Measurements from ENCODE around the gene TCERG1. TPM values are rescaled to one million over a fixed set of nuclear protein-coding genes. Genes with fewer than 3 reads are reported as not detected.

TCERG1 gene
- polyA plus RNA-seq (2013, experiment 1 of 4): 138 TPM
- polyA plus RNA-seq (2013, experiment 2 of 4): 126 TPM
- polyA plus RNA-seq (2013, experiment 3 of 4): 112 TPM
- polyA plus RNA-seq (2013, experiment 4 of 4): 126 TPM

- Histone ChIP-seq H3K27ac (ENCODE audit: insufficient read depth, low read depth, low read length, poor library complexity, severe bottlenecking) (peak within 1 kb of the TSS; percentile 79), H3K27me3 (ENCODE audit: control insufficient read depth, insufficient read depth, low read length, poor library complexity, severe bottlenecking) (peaks cover 3% of the 10 kb centered on the region), H3K4me1 (ENCODE audit: control insufficient read depth, insufficient read depth, low read length) (peaks cover 9% of the 10 kb centered on the region), H3K36me3 (ENCODE audit: control insufficient read depth, insufficient read depth, low read length) (no peaks in the 10 kb centered on the region), H3K4me3 (ENCODE audit: insufficient read depth, low read depth, low read length) (peak within 1 kb of the TSS; percentile 97), H3K9me3 (ENCODE audit: control insufficient read depth, low read length) (no peaks in the 10 kb centered on the region)
- WGBS, 2 experiments: 0% methylated on average over 68 of the region's 68 CpGs
Observed at GRCh38 chr5:146446861-146447733, at the start of gene TCERG1. TSS of gene TCERG1 (plus strand) at chr5:146447333. CDS start at chr5:146447350, 17 bp downstream.

GRCh38 chr5:146398826-146399225 lies 48.3 kb upstream of the TCERG1 start:
- Histone ChIP-seq H3K27me3 (ENCODE audit: control insufficient read depth, insufficient read depth, low read length, poor library complexity, severe bottlenecking) (no peaks in the 10 kb centered on the region), H3K4me3 (ENCODE audit: insufficient read depth, low read depth, low read length) (no peak overlapping the region), H3K4me1 (ENCODE audit: control insufficient read depth, insufficient read depth, low read length) (peaks cover 6% of the 10 kb centered on the region), H3K36me3 (ENCODE audit: control insufficient read depth, insufficient read depth, low read length) (no peaks in the 10 kb centered on the region), H3K9me3 (ENCODE audit: control insufficient read depth, low read length) (no peaks in the 10 kb centered on the region), H3K27ac (ENCODE audit: insufficient read depth, low read depth, low read length, poor library complexity, severe bottlenecking) (no peak overlapping the region)
- WGBS, 2 experiments: 93 to 97% methylated on average over 4 of the region's 4 CpGs

- H3K36me3 ChIP-seq (ENCODE audit: control insufficient read depth, insufficient read depth, low read length): no peaks in the 10 kb centered on the region
- H3K4me1 ChIP-seq (ENCODE audit: control insufficient read depth, insufficient read depth, low read length): peaks cover 6% of the 10 kb centered on the region
- no peak overlapping the region for H3K4me3 ChIP-seq (ENCODE audit: insufficient read depth, low read depth, low read length)
- 92 to 94% methylated on average over 1 of the region's 1 CpG for WGBS, 2 experiments
- H3K27me3 ChIP-seq (ENCODE audit: control insufficient read depth, insufficient read depth, low read length, poor library complexity, severe bottlenecking): no peaks in the 10 kb centered on the region
- H3K9me3 ChIP-seq (ENCODE audit: control insufficient read depth, low read length): no peaks in the 10 kb centered on the region
- H3K27ac ChIP-seq (ENCODE audit: insufficient read depth, low read depth, low read length, poor library complexity, severe bottlenecking): no peak overlapping the region
Observed at GRCh38 chr5:146399481-146399880, 47.7 kb upstream of the TCERG1 start.

DNA sequence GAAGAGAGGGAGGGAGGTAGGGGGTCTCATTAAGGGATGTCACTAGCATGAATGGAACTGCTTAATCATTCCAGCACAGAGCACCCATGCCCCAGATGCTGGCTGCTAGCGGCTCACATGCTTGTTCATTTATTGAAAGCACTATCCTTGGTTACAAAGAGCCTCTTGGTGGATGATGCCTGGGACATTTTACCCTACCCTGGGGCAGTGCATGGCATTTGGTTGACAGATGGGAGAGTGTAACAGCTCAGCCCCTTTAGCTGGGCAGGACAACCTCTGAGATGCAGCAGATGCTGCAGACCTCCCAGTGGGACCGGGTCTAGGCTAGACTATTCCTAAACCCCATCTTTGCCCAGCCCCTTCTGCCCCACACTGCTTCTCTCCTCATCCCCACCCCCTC lies 46.9 kb upstream of the TCERG1 start:
- H3K27me3 ChIP-seq (ENCODE audit: control insufficient read depth, insufficient read depth, low read length, poor library complexity, severe bottlenecking): no peaks in the 10 kb centered on the region
- 74 to 94% methylated on average over 2 of the region's 2 CpGs for WGBS, 2 experiments
- H3K4me3 ChIP-seq (ENCODE audit: insufficient read depth, low read depth, low read length): no peak overlapping the region
- no peak overlapping the region for H3K27ac ChIP-seq (ENCODE audit: insufficient read depth, low read depth, low read length, poor library complexity, severe bottlenecking)
- H3K36me3 ChIP-seq (ENCODE audit: control insufficient read depth, insufficient read depth, low read length): no peaks in the 10 kb centered on the region
- no peaks in the 10 kb centered on the region for H3K9me3 ChIP-seq (ENCODE audit: control insufficient read depth, low read length)
- H3K4me1 ChIP-seq (ENCODE audit: control insufficient read depth, insufficient read depth, low read length): peaks cover 4% of the 10 kb centered on the region

- Histone ChIP-seq H3K27me3 (ENCODE audit: control insufficient read depth, insufficient read depth, low read length, poor library complexity, severe bottlenecking) (no peaks in the 10 kb centered on the region), H3K27ac (ENCODE audit: insufficient read depth, low read depth, low read length, poor library complexity, severe bottlenecking) (no peak overlapping the region), H3K36me3 (ENCODE audit: control insufficient read depth, insufficient read depth, low read length) (no peaks in the 10 kb centered on the region), H3K9me3 (ENCODE audit: control insufficient read depth, low read length) (no peaks in the 10 kb centered on the region), H3K4me3 (ENCODE audit: insufficient read depth, low read depth, low read length) (no peak overlapping the region), H3K4me1 (ENCODE audit: control insufficient read depth, insufficient read depth, low read length) (no peaks in the 10 kb centered on the region)
- WGBS, 2 experiments: 85 to 88% methylated on average over 9 of the region's 9 CpGs
Observed at GRCh38 chr5:146401021-146401420, 46.1 kb upstream of the TCERG1 start.

DNA sequence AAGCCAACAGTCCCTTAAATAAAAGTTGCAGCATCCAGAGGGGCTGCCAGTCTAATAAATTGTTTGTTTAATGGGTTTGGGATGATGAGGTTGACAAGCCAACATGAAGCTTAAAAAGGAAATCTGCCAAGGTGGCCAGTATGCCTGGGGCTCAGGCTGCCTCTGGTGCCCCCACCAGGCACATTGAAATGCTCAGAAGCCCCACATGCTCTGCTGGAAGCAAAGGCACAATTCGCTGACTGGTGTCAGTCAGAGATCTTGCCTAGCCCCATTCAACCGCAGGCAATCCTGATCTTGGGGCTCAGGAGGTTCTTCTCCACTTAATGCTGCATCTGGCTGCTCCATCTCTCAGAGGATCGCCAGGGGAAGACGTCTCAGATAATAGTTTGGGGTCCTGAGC lies 44.2 kb upstream of the TCERG1 start:
- Histone ChIP-seq H3K27me3 (ENCODE audit: control insufficient read depth, insufficient read depth, low read length, poor library complexity, severe bottlenecking) (no peaks in the 10 kb centered on the region), H3K9me3 (ENCODE audit: control insufficient read depth, low read length) (no peaks in the 10 kb centered on the region), H3K36me3 (ENCODE audit: control insufficient read depth, insufficient read depth, low read length) (no peaks in the 10 kb centered on the region), H3K4me3 (ENCODE audit: insufficient read depth, low read depth, low read length) (no peak overlapping the region), H3K27ac (ENCODE audit: insufficient read depth, low read depth, low read length, poor library complexity, severe bottlenecking) (no peak overlapping the region), H3K4me1 (ENCODE audit: control insufficient read depth, insufficient read depth, low read length) (no peaks in the 10 kb centered on the region)
- 70 to 72% methylated on average over 4 of the region's 4 CpGs for WGBS, 2 experiments

DNA sequence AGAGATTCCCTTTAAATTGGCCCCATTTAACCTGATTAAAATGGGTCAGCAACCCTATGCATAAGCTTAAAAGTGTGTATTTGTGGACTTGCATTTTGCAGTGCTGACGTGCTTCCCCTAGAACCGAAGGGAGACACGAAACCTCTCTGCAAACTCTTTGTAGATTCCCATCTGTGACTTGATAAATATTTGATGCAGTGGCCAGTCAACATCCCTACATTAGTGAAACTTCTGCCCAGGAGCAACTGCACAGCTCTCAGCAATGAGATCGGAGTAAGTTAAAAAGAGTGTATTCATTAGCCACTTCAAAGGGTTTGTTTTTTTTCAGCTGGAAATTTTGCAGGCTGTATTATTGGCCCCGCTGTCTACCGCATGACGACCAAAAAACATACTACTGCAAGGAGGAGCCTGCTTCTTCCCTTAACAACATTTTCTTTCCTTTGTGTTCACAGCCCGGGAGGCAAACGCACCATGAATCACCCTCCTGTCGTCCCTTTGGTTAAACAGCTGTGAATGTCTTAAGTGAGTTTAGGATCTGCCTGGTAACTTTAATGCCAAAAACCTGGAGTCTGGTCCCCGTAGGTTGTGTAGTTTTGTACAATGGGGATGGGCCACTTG lies 38.0 kb upstream of the TCERG1 start:
- H3K4me3 ChIP-seq (ENCODE audit: insufficient read depth, low read depth, low read length): no peak overlapping the region
- no peaks in the 10 kb centered on the region for H3K27me3 ChIP-seq (ENCODE audit: control insufficient read depth, insufficient read depth, low read length, poor library complexity, severe bottlenecking)
- no peaks in the 10 kb centered on the region for H3K9me3 ChIP-seq (ENCODE audit: control insufficient read depth, low read length)
- H3K36me3 ChIP-seq (ENCODE audit: control insufficient read depth, insufficient read depth, low read length): no peaks in the 10 kb centered on the region
- peaks cover 4% of the 10 kb centered on the region for H3K4me1 ChIP-seq (ENCODE audit: control insufficient read depth, insufficient read depth, low read length)
- H3K27ac ChIP-seq (ENCODE audit: insufficient read depth, low read depth, low read length, poor library complexity, severe bottlenecking): peak overlapping the region; percentile 33
- WGBS, 2 experiments: 39 to 55% methylated on average over 11 of the region's 11 CpGs

- H3K4me1 ChIP-seq (ENCODE audit: control insufficient read depth, insufficient read depth, low read length): peaks cover 4% of the 10 kb centered on the region
- no peaks in the 10 kb centered on the region for H3K27me3 ChIP-seq (ENCODE audit: control insufficient read depth, insufficient read depth, low read length, poor library complexity, severe bottlenecking)
- no peaks in the 10 kb centered on the region for H3K36me3 ChIP-seq (ENCODE audit: control insufficient read depth, insufficient read depth, low read length)
- no peaks in the 10 kb centered on the region for H3K9me3 ChIP-seq (ENCODE audit: control insufficient read depth, low read length)
- H3K4me3 ChIP-seq (ENCODE audit: insufficient read depth, low read depth, low read length): no peak overlapping the region
- 92 to 97% methylated on average over 2 of the region's 2 CpGs for WGBS, 2 experiments
- no peak overlapping the region for H3K27ac ChIP-seq (ENCODE audit: insufficient read depth, low read depth, low read length, poor library complexity, severe bottlenecking)
Observed at GRCh38 chr5:146410272-146410671, 36.9 kb upstream of the TCERG1 start.

DNA sequence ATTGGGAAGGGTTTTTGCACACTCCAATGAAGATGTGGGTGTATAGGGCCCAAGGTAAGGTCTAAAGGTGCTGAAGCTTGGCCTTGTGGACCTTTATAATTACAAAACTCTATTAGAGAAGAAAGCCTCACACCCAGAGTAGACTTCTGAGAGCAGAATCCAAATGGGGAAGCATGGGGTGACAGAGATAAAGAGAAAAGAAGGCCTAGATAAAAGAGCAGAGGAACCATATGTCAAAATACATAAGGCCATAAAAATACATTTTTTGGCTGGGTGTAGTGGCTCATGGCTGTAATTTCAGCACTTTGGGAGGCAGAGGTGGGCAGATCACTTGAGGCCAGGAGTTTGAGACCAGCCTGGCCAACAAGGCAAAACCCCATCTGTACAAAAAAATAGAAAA lies 27.4 kb upstream of the TCERG1 start:
- no peak overlapping the region for H3K27ac ChIP-seq (ENCODE audit: insufficient read depth, low read depth, low read length, poor library complexity, severe bottlenecking)
- no peaks in the 10 kb centered on the region for H3K36me3 ChIP-seq (ENCODE audit: control insufficient read depth, insufficient read depth, low read length)
- H3K4me1 ChIP-seq (ENCODE audit: control insufficient read depth, insufficient read depth, low read length): no peaks in the 10 kb centered on the region
- H3K4me3 ChIP-seq (ENCODE audit: insufficient read depth, low read depth, low read length): no peak overlapping the region
- no peaks in the 10 kb centered on the region for H3K27me3 ChIP-seq (ENCODE audit: control insufficient read depth, insufficient read depth, low read length, poor library complexity, severe bottlenecking)
- H3K9me3 ChIP-seq (ENCODE audit: control insufficient read depth, low read length): no peaks in the 10 kb centered on the region

GRCh38 chr5:146425023-146425422 lies 22.1 kb upstream of the TCERG1 start:
- Histone ChIP-seq H3K27ac (ENCODE audit: insufficient read depth, low read depth, low read length, poor library complexity, severe bottlenecking) (no peak overlapping the region), H3K36me3 (ENCODE audit: control insufficient read depth, insufficient read depth, low read length) (no peaks in the 10 kb centered on the region), H3K4me3 (ENCODE audit: insufficient read depth, low read depth, low read length) (no peak overlapping the region), H3K27me3 (ENCODE audit: control insufficient read depth, insufficient read depth, low read length, poor library complexity, severe bottlenecking) (peaks cover 7% of the 10 kb centered on the region), H3K4me1 (ENCODE audit: control insufficient read depth, insufficient read depth, low read length) (no peaks in the 10 kb centered on the region), H3K9me3 (ENCODE audit: control insufficient read depth, low read length) (no peaks in the 10 kb centered on the region)
- WGBS, 2 experiments: 70 to 77% methylated on average over 11 of the region's 12 CpGs

All from ectodermal cell (in vitro differentiated cells).